H9 (cell line): ENCODE measurements around the gene IQCE. TPM values are rescaled to one million over a fixed set of nuclear protein-coding genes. Genes with fewer than 3 reads are reported as not detected.
"Not testable (repeated sequence)": the region's sequence is repeated elsewhere in the genome, so short reads cannot be mapped to it uniquely, and the experiment has no call there.

Experiments
- DNase-seq: peaks from one replicate; pipeline ENCODE4 v3.0.0-alpha.2; 2017
- H2AFZ ChIP-seq: one replicate; pipeline ENCODE4 v1.6.1; 2013; ENCODE audit warnings: mild to moderate bottlenecking, low read length, control low read depth, moderate library complexity
- H2AK5ac ChIP-seq: 2 replicates; pipeline ENCODE4 v1.6.1; 2013; ENCODE audit warnings: low read length, control low read depth, mixed read lengths; ENCODE audit not compliant: insufficient read length
- H2BK120ac ChIP-seq: one replicate; pipeline ENCODE4 v1.6.1; 2013; ENCODE audit warnings: low read depth, mild to moderate bottlenecking, low read length, control low read depth, inconsistent platforms; ENCODE audit not compliant: poor library complexity, severe bottlenecking
- H2BK12ac ChIP-seq: 2 replicates; pipeline ENCODE4 v1.6.1; 2013; ENCODE audit warnings: low read length, control low read depth, mixed read lengths, low read depth; ENCODE audit not compliant: insufficient read length
- H2BK15ac ChIP-seq: 2 replicates; pipeline ENCODE4 v1.6.1; 2013; ENCODE audit warnings: low read depth, low read length, control low read depth
- H2BK20ac ChIP-seq: one replicate; pipeline ENCODE4 v1.6.1; 2013; ENCODE audit warnings: low read depth, mild to moderate bottlenecking, low read length, control low read depth, inconsistent platforms; ENCODE audit not compliant: poor library complexity, severe bottlenecking
- H2BK5ac ChIP-seq: 2 replicates; pipeline ENCODE4 v1.6.1; 2013; ENCODE audit warnings: low read length, control low read depth, mixed read lengths; ENCODE audit not compliant: insufficient read length
- H3K14ac ChIP-seq: 2 replicates; pipeline ENCODE4 v1.6.1; 2013; ENCODE audit warnings: low read length, control low read depth; ENCODE audit not compliant: insufficient read depth
- H3K18ac ChIP-seq: 2 replicates; pipeline ENCODE4 v1.6.1; 2013; ENCODE audit warnings: low read depth, mild to moderate bottlenecking, mixed read lengths, low read length, control low read depth; ENCODE audit not compliant: insufficient read length
- H3K23ac ChIP-seq: 2 replicates; pipeline ENCODE4 v1.6.1; 2013; ENCODE audit warnings: low read length, control low read depth, mixed read lengths, low read depth; ENCODE audit not compliant: insufficient read length
- H3K23me2 ChIP-seq: 2 replicates; pipeline ENCODE4 v1.6.1; 2013; ENCODE audit warnings: low read depth, mild to moderate bottlenecking, mixed read lengths, low read length, control low read depth; ENCODE audit not compliant: insufficient read length, poor library complexity, severe bottlenecking
- H3K27ac ChIP-seq: 2 replicates; pipeline ENCODE4 v1.5.1; 2013; ENCODE audit warnings: low read length, control low read depth, mixed read lengths, low read depth; ENCODE audit not compliant: insufficient read length
- H3K27me3 ChIP-seq: 2 replicates; pipeline ENCODE4 v1.6.1; 2013; ENCODE audit warnings: low read length, control low read depth, inconsistent platforms; ENCODE audit not compliant: insufficient read depth
- H3K4ac ChIP-seq: 2 replicates; pipeline ENCODE4 v1.6.1; 2013; ENCODE audit warnings: low read depth, mild to moderate bottlenecking, control low read depth, inconsistent platforms, low read length, moderate library complexity
- H3K4me1 ChIP-seq: 2 replicates; pipeline ENCODE4 v1.6.1; 2013; ENCODE audit warnings: low read length, control low read depth, inconsistent platforms; ENCODE audit not compliant: insufficient read depth
- H3K4me2 ChIP-seq: 2 replicates; pipeline ENCODE4 v1.6.1; 2013; ENCODE audit warnings: low read length, control low read depth, mixed read lengths; ENCODE audit not compliant: insufficient read length, insufficient read depth
- H3K56ac ChIP-seq: 2 replicates; pipeline ENCODE4 v1.6.1; 2013; ENCODE audit warnings: low read depth, mild to moderate bottlenecking, mixed read lengths, low read length, control low read depth; ENCODE audit not compliant: insufficient read length
- H3K79me1 ChIP-seq: 2 replicates; pipeline ENCODE4 v1.6.1; 2013; ENCODE audit warnings: low read depth, mild to moderate bottlenecking, moderate library complexity, low read length, control low read depth, inconsistent platforms; ENCODE audit not compliant: insufficient read depth, poor library complexity, severe bottlenecking
- H3K79me2 ChIP-seq: 2 replicates; pipeline ENCODE4 v1.6.1; 2013; ENCODE audit warnings: low read length, control low read depth, inconsistent platforms; ENCODE audit not compliant: insufficient read depth
- H3K9ac ChIP-seq: 2 replicates; pipeline ENCODE4 v1.6.1; 2013; ENCODE audit warnings: low read length, control low read depth, mixed read lengths; ENCODE audit not compliant: insufficient read length; ENCODE audit errors: extremely low read depth
- H3K9me3 ChIP-seq: one replicate; pipeline ENCODE4 v1.6.1; 2013; ENCODE audit warnings: low read depth, low read length, inconsistent platforms; ENCODE audit not compliant: control insufficient read depth
- H3T11ph ChIP-seq: one replicate; pipeline ENCODE4 v1.6.1; 2013; ENCODE audit warnings: mild to moderate bottlenecking, low read length, control low read depth, inconsistent platforms
- H4K20me1 ChIP-seq: one replicate; pipeline ENCODE4 v1.6.1; 2013; ENCODE audit not compliant: control insufficient read depth, insufficient read length, insufficient read depth
- H4K5ac ChIP-seq: 2 replicates; pipeline ENCODE4 v1.6.1; 2013; ENCODE audit warnings: low read depth, mild to moderate bottlenecking, mixed read lengths, low read length, control low read depth; ENCODE audit not compliant: insufficient read length
- H4K8ac ChIP-seq: replicated peaks from 2 replicates; pipeline ENCODE4 v1.6.1; 2013; ENCODE audit warnings: low read length, control low read depth, mixed read lengths, low read depth; ENCODE audit not compliant: insufficient read length
- H4K91ac ChIP-seq: 2 replicates; pipeline ENCODE4 v1.6.1; 2013; ENCODE audit warnings: low read depth, mild to moderate bottlenecking, moderate library complexity, mixed read lengths, low read length, control low read depth; ENCODE audit not compliant: insufficient read length
- H3K27ac Mint-ChIP-seq, 3 experiments: 2 replicates in 2 of 3; 3 replicates in 1 of 3; pipeline ENCODE4 v1.8.0; 2020 to 2021; ENCODE audit warnings: mixed read lengths in 3 of 3, mild to moderate bottlenecking in 1 of 3, moderate library complexity in 1 of 3
- H3K27me3 Mint-ChIP-seq: 2 replicates; pipeline ENCODE4 v1.8.0; 2021; ENCODE audit warnings: low read depth, mild to moderate bottlenecking, moderate library complexity, mixed read lengths
- H3K36me3 Mint-ChIP-seq, 3 experiments: 2 replicates in 2 of 3; 3 replicates in 1 of 3; pipeline ENCODE4 v1.8.0; 2020 to 2021; ENCODE audit warnings: low read depth in 3 of 3, mixed read lengths in 3 of 3; ENCODE audit not compliant: insufficient read depth in 1 of 3
- H3K4me1 Mint-ChIP-seq, 2 experiments: 2 replicates each; pipeline ENCODE4 v1.8.0; 2020; ENCODE audit warnings: mixed read lengths in 2 of 2
- H3K4me3 Mint-ChIP-seq, 2 experiments: 2 replicates in 1 of 2; 3 replicates in 1 of 2; pipeline ENCODE4 v1.8.0; 2020 to 2021; ENCODE audit warnings: mild to moderate bottlenecking in 2 of 2, mixed read lengths in 2 of 2, moderate library complexity in 1 of 2
- H3K9me3 Mint-ChIP-seq, 2 experiments: 2 replicates in 1 of 2; 3 replicates in 1 of 2; pipeline ENCODE4 v1.8.0; 2020; ENCODE audit warnings: mild to moderate bottlenecking in 2 of 2, mixed read lengths in 2 of 2, moderate library complexity in 1 of 2
- WGBS: extraction: QIAGEN DNeasy Blood & Tissue Kit; methylation state at CpG from one replicate; pipeline ENCODE4 v1.1.7; 2013; ENCODE audit warnings: missing lambda C conversion rate, low lambda C conversion rate, mixed read lengths; ENCODE audit not compliant: insufficient read length; ENCODE audit errors: extremely low coverage; 5-methylcytosine and 5-hydroxymethylcytosine counted together
- total RNA-seq: library from RNA; stranded (reverse); gene quantifications from 2 replicates; pipeline ENCODE4 v1.2.1, GENCODE V29; 2021
- TF ChIP-seq, protein P1 (sequence below): fragments of 200-600 bp; sonication (generic); conservative IDR thresholded peaks from 3 replicates; pipeline ENCODE4 v1.8.0; 2021; ENCODE audit warnings: antibody characterized with exemption, mild to moderate bottlenecking

Gene IQCE
- total RNA-seq, 1 experiment from 2014 or later: 7.0 TPM

DNA sequence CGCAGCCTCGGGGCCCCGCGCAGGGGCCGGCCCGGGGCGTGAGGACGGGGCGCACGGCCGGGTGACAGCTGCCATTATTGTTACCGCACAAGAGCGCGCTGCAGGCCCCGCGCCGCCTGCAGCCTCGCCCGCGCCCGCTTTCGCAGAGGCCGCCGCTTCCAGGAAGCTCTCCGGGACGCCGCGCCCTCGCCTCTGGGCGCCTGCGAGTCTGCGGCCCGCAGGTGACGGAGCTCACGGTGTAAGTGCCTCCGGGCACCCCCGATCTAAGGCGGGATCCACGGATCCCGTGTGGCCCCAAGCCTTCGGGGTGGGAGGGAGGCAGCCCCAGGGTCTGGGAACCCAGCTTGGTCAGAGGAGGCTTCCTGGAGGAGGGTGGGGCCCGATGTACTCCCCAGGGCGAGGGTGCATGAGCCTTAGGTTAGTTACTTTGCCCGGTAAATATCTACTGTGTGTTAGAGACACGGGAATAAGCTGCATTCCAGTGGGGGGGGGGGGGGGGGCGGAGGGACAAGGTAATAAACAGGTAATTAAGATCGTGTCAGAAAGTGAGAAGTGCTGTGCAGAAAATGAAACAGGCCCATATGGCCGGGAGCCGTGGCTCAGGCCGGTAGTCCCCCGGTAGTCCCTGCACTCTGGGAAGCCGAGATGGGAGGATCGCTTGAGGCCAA is 638 bp downstream of the IQCE start:
- H3K79me1 ChIP-seq: no peaks in the 10 kb centered on the region
- peak overlapping the region; percentile 59 for H3K4me2 ChIP-seq
- DNase-seq: no peak
- no peak overlapping the region for H2BK12ac ChIP-seq
- no peak overlapping the region for H3K9ac ChIP-seq
- H3K18ac ChIP-seq: no peak overlapping the region
- Mint-ChIP-seq H3K27ac (no peak overlapping the region), H3K4me3 (peak overlapping the region; percentile 65 to 77), H3K27me3 (peaks cover 5% of the 10 kb centered on the region; the same call in 1 of the 2 replicates), H3K4me1 (peaks cover 3% of the 10 kb centered on the region in 2 experiments), H3K9me3 (no peaks in the 10 kb centered on the region), H3K36me3 (peaks cover 0 to 5% (median 2%) of the 10 kb centered on the region in 3 experiments; a peak in 3 of 7 replicates)
- peaks cover 9% of the 10 kb centered on the region for H3K23me2 ChIP-seq
- no peak overlapping the region for H3K4ac ChIP-seq
- TF ChIP-seq, protein P1, sequence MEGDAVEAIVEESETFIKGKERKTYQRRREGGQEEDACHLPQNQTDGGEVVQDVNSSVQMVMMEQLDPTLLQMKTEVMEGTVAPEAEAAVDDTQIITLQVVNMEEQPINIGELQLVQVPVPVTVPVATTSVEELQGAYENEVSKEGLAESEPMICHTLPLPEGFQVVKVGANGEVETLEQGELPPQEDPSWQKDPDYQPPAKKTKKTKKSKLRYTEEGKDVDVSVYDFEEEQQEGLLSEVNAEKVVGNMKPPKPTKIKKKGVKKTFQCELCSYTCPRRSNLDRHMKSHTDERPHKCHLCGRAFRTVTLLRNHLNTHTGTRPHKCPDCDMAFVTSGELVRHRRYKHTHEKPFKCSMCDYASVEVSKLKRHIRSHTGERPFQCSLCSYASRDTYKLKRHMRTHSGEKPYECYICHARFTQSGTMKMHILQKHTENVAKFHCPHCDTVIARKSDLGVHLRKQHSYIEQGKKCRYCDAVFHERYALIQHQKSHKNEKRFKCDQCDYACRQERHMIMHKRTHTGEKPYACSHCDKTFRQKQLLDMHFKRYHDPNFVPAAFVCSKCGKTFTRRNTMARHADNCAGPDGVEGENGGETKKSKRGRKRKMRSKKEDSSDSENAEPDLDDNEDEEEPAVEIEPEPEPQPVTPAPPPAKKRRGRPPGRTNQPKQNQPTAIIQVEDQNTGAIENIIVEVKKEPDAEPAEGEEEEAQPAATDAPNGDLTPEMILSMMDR: no peak
- no peak overlapping the region for H4K8ac ChIP-seq
- no peak overlapping the region for H2BK5ac ChIP-seq
- H3K56ac ChIP-seq: no peak overlapping the region
- H2AFZ ChIP-seq: no peak overlapping the region
- no peaks in the 10 kb centered on the region for H4K20me1 ChIP-seq
- H3K4me1 ChIP-seq: no peaks in the 10 kb centered on the region
- H3K23ac ChIP-seq: no peak overlapping the region
- H2BK20ac ChIP-seq: no peak overlapping the region
- H3K27me3 ChIP-seq: no peaks in the 10 kb centered on the region
- no peaks in the 10 kb centered on the region for H3K9me3 ChIP-seq
- H3K79me2 ChIP-seq: no peaks in the 10 kb centered on the region
- no peak overlapping the region for H3T11ph ChIP-seq
- H3K27ac ChIP-seq: no peak overlapping the region
- no peak overlapping the region for H4K91ac ChIP-seq
- H2AK5ac ChIP-seq: no peak overlapping the region
- H3K14ac ChIP-seq: no peak overlapping the region
- H2BK15ac ChIP-seq: no peak overlapping the region
- no peak overlapping the region for H2BK120ac ChIP-seq
- H4K5ac ChIP-seq: no peak overlapping the region
- no CpG with 5 or more reads among the region's 53 CpGs for WGBS

DNA sequence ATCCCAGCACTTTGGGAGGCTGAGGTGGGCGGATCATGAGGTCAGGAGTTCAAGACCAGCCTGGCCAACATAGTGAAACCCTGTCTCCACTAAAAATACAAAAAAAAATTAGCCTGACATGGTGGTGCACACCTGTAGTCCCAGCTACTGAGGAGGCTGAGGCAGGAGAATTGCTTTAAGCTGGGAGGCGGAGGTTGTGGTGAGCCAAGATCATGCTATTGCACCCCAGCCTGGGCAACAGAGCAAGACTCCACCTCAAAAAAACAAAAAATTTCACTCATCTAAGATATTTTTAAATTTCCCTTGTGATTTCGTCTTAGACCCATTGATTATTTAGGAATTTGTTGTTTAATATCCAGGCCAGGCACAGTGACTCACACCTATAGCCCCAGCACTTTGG is 5.2 kb downstream of the IQCE start:
- not testable (repeated sequence) for H2BK120ac ChIP-seq, H3K4me3 Mint-ChIP-seq, DNase-seq, H3K79me1 ChIP-seq, H3K23ac ChIP-seq, H3K27ac ChIP-seq, H3K27me3 ChIP-seq, H3K4me2 ChIP-seq, H3K4me1 ChIP-seq, H3K14ac ChIP-seq, H3T11ph ChIP-seq, H3K9me3 ChIP-seq, H3K23me2 ChIP-seq, H2BK20ac ChIP-seq, H3K27me3 Mint-ChIP-seq, H3K79me2 ChIP-seq, H3K18ac ChIP-seq, H3K56ac ChIP-seq, H3K4ac ChIP-seq, H3K9me3 Mint-ChIP-seq, H2AFZ ChIP-seq, H4K8ac ChIP-seq, H3K27ac Mint-ChIP-seq, H2BK15ac ChIP-seq, H3K9ac ChIP-seq, H2BK5ac ChIP-seq, H2AK5ac ChIP-seq, H4K5ac ChIP-seq, H4K20me1 ChIP-seq, H3K36me3 Mint-ChIP-seq, H4K91ac ChIP-seq, H2BK12ac ChIP-seq
- H3K4me1 Mint-ChIP-seq: peaks cover 6 to 11% of the 10 kb centered on the region in 2 experiments
- no CpG with 5 or more reads among the region's 3 CpGs for WGBS
